ENCODE data around the gene GSDME.

DNA sequence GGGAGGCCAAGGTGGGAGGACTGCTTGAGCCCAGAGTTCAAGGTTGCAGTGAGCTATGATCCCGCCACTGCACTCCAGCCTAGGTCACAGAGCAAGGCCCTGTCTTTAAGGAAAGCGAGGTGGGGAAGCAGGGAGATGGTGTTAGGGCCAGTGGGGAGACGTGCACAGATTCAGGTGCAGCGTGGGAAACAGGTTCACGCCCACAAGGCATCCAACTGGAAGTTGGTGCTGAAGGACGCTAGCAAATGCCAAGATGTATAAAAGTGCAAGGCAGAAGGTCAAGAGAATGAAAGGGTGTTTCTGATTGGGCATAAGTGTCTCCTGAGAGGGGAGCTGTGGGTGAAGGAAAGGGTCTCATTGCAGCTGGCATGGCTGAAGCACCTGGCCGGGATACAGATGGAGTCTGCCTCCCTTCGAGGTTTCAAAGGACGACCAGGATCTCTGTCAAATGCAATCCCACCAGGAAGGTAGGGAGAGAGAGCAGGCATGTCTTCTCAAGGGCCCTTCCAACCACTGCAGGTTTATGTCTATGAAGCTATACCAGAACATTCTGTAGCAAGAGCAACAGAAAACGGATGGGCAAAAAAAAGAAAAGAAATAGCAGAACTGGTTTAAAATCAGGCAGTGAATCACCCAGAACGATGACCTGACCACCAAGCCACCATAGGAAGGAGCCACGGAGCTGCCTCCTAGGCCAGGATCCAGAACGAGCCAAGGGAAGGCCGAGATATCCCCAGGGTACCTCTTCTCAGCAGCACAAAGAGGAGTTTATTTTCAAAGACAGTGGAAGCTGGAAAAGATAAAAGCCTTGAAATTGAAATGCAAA, 43.2 kb downstream of the GSDME start:
- TF ChIP-seq, protein P1, sequence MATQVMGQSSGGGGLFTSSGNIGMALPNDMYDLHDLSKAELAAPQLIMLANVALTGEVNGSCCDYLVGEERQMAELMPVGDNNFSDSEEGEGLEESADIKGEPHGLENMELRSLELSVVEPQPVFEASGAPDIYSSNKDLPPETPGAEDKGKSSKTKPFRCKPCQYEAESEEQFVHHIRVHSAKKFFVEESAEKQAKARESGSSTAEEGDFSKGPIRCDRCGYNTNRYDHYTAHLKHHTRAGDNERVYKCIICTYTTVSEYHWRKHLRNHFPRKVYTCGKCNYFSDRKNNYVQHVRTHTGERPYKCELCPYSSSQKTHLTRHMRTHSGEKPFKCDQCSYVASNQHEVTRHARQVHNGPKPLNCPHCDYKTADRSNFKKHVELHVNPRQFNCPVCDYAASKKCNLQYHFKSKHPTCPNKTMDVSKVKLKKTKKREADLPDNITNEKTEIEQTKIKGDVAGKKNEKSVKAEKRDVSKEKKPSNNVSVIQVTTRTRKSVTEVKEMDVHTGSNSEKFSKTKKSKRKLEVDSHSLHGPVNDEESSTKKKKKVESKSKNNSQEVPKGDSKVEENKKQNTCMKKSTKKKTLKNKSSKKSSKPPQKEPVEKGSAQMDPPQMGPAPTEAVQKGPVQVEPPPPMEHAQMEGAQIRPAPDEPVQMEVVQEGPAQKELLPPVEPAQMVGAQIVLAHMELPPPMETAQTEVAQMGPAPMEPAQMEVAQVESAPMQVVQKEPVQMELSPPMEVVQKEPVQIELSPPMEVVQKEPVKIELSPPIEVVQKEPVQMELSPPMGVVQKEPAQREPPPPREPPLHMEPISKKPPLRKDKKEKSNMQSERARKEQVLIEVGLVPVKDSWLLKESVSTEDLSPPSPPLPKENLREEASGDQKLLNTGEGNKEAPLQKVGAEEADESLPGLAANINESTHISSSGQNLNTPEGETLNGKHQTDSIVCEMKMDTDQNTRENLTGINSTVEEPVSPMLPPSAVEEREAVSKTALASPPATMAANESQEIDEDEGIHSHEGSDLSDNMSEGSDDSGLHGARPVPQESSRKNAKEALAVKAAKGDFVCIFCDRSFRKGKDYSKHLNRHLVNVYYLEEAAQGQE (IDR thresholded peaks at IDR 0.05): no peak
- TF ChIP-seq RAD21 (IDR thresholded peaks at IDR 0.05) (no peak), TAF1 (conservative IDR thresholded peaks at IDR 0.05) (no peak), SP1 (IDR thresholded peaks at IDR 0.05) (no peak), RXRA (IDR thresholded peaks at IDR 0.05) (no peak), EGR1 (IDR thresholded peaks at IDR 0.05; ENCODE audit: low read depth in 2 of 2) (no peak), FOXA1 (IDR thresholded peaks at IDR 0.05) (no peak), GABPA (IDR thresholded peaks at IDR 0.05 in 1 of 2, conservative IDR thresholded peaks at IDR 0.05 in 1 of 2) (no peak), HNF4A (conservative IDR thresholded peaks at IDR 0.05) (no peak)
- TF ChIP-seq, protein P2, sequence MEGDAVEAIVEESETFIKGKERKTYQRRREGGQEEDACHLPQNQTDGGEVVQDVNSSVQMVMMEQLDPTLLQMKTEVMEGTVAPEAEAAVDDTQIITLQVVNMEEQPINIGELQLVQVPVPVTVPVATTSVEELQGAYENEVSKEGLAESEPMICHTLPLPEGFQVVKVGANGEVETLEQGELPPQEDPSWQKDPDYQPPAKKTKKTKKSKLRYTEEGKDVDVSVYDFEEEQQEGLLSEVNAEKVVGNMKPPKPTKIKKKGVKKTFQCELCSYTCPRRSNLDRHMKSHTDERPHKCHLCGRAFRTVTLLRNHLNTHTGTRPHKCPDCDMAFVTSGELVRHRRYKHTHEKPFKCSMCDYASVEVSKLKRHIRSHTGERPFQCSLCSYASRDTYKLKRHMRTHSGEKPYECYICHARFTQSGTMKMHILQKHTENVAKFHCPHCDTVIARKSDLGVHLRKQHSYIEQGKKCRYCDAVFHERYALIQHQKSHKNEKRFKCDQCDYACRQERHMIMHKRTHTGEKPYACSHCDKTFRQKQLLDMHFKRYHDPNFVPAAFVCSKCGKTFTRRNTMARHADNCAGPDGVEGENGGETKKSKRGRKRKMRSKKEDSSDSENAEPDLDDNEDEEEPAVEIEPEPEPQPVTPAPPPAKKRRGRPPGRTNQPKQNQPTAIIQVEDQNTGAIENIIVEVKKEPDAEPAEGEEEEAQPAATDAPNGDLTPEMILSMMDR (IDR thresholded peaks at IDR 0.05; ENCODE audit: low read depth, low read length, missing input control): no peak
- TF ChIP-seq, protein P3, sequence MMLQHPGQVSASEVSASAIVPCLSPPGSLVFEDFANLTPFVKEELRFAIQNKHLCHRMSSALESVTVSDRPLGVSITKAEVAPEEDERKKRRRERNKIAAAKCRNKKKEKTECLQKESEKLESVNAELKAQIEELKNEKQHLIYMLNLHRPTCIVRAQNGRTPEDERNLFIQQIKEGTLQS (IDR thresholded peaks at IDR 0.05): no peak
- TF ChIP-seq, protein P4, sequence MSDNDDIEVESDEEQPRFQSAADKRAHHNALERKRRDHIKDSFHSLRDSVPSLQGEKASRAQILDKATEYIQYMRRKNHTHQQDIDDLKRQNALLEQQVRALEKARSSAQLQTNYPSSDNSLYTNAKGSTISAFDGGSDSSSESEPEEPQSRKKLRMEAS (IDR thresholded peaks at IDR 0.05): no peak
- TF ChIP-seq, protein P5, sequence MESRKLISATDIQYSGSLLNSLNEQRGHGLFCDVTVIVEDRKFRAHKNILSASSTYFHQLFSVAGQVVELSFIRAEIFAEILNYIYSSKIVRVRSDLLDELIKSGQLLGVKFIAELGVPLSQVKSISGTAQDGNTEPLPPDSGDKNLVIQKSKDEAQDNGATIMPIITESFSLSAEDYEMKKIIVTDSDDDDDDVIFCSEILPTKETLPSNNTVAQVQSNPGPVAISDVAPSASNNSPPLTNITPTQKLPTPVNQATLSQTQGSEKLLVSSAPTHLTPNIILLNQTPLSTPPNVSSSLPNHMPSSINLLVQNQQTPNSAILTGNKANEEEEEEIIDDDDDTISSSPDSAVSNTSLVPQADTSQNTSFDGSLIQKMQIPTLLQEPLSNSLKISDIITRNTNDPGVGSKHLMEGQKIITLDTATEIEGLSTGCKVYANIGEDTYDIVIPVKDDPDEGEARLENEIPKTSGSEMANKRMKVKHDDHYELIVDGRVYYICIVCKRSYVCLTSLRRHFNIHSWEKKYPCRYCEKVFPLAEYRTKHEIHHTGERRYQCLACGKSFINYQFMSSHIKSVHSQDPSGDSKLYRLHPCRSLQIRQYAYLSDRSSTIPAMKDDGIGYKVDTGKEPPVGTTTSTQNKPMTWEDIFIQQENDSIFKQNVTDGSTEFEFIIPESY (IDR thresholded peaks at IDR 0.05): no peak

Data from liver (tissue), 3 donors.